Skeletal muscle satellite cell (primary cell): ENCODE results near the gene DTX1.

Experiments
- H3K27me3 ChIP-seq: 2 replicates; pipeline ENCODE4 v1.7.0; 2013; ENCODE audit warnings: low read length; ENCODE audit not compliant: control insufficient read depth, insufficient read depth
- H3K36me3 ChIP-seq: 2 replicates; pipeline ENCODE4 v1.7.0; 2013; ENCODE audit warnings: mild to moderate bottlenecking, control low read depth, low read length; ENCODE audit not compliant: insufficient read depth
- H3K4me1 ChIP-seq: 2 replicates; pipeline ENCODE4 v1.7.0; 2013; ENCODE audit warnings: low read length; ENCODE audit not compliant: control insufficient read depth, insufficient read depth
- H3K4me2 ChIP-seq: 2 replicates; pipeline ENCODE4 v1.7.0; 2013; ENCODE audit warnings: mild to moderate bottlenecking, low read length
- H3K4me3 ChIP-seq: 2 replicates; pipeline ENCODE4 v1.7.0; 2013; ENCODE audit warnings: low read length
- H3K9ac ChIP-seq: 2 replicates; pipeline ENCODE4 v1.7.0; 2013; ENCODE audit warnings: mild to moderate bottlenecking, low read depth, low read length, moderate library complexity
- H3K9me3 ChIP-seq: replicated peaks from 2 replicates; pipeline ENCODE4 v1.7.0; 2013; ENCODE audit warnings: mild to moderate bottlenecking, control low read depth, low read length

DTX1 gene

DNA sequence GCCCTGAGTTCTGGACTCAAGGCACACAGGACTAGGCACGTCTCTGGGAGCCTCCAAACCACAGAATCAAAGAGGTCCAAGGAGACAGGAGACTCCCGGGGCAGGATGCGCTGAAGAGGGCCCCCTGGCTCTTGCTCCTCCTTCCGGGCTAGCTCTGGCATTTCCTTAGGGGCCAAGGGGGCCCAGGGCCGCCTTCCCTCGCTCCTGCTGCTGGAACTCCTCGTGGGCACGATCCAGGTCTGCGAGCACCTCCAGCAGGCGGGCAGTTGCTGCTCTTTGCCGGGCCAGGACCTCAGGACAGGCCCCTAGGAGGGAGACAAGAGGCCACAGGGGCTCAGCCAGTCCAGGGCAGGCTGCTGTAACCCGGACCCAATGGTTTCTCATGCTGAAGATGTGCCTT lies 43.2 kb downstream of the DTX1 start:
- Histone ChIP-seq H3K4me2 (no peak overlapping the region), H3K9me3 (no peaks in the 10 kb centered on the region), H3K4me3 (no peak overlapping the region), H3K9ac (no peak overlapping the region), H3K36me3 (no peaks in the 10 kb centered on the region), H3K27me3 (peaks cover 17% of the 10 kb centered on the region), H3K4me1 (no peaks in the 10 kb centered on the region)

DNA sequence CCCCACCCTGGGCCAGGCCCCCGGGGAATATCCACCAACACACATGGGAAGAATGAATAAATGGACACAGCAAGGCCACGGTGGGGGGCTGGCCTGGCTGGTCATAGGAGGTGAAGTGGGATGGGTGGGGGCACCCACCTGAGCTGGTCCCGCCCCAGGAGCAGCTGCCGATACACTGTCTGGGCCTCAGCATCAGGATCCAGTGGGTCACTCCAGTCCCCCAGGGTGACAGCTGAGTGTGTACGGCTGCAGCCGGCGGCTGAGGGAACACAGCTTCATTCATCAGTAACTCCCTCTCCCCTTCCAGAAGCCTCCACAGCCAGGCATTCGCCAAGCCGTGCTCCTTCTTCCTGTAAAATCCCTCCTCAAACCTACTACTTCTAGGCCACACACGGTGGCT lies 45.2 kb downstream of the DTX1 start:
- no peaks in the 10 kb centered on the region for H3K9me3 ChIP-seq
- H3K36me3 ChIP-seq, result no peaks in the 10 kb centered on the region
- H3K4me3 ChIP-seq, result no peak overlapping the region
- H3K4me1 ChIP-seq, result no peaks in the 10 kb centered on the region
- H3K9ac ChIP-seq, result no peak overlapping the region
- H3K4me2 ChIP-seq, result no peak overlapping the region
- peaks cover 27% of the 10 kb centered on the region for H3K27me3 ChIP-seq

GRCh38 chr12:113102811-113103210 lies 46.3 kb downstream of the DTX1 start:
- no peaks in the 10 kb centered on the region for H3K9me3 ChIP-seq
- H3K9ac ChIP-seq, result no peak overlapping the region
- no peak overlapping the region for H3K4me3 ChIP-seq
- no peak overlapping the region for H3K4me2 ChIP-seq
- H3K27me3 ChIP-seq, result peaks cover 33% of the 10 kb centered on the region
- no peaks in the 10 kb centered on the region for H3K36me3 ChIP-seq
- H3K4me1 ChIP-seq, result no peaks in the 10 kb centered on the region

DNA sequence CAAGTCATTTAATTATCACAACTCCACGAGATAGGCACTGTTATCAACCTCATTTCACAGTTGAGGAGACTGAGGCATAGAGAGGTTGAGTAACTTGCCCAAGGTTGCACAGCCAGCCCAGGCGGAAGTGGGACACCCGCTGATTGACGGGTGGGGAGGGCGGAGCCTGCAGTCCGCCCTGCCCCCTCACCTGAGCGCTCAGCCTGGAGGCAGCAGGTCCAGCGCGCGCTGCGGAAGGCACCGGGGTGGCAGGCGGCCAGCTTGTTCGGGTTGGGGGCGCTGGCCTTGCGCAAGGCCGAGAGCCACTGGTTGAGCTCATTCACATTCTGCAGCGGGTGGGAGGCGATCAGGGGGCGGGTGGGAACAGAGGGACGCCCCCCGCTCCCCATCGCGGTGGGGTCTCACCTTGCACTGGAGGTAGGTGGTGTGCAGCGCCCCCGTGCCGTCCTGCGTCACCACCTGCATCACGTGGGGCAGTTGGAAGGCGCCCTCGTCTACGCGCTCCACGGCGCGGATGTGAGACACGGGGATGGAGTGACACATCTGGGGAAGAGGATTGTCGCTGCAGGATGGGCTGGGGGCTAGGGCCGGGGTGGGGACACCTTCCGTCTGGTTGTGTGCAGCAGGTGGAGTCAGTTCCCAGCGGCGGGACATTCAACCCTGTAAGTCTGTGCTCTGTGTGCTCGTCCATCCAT lies 47.4 kb downstream of the DTX1 start:
- no peaks in the 10 kb centered on the region for H3K4me1 ChIP-seq
- no peak overlapping the region for H3K4me3 ChIP-seq
- H3K9me3 ChIP-seq, result no peaks in the 10 kb centered on the region
- no peak overlapping the region for H3K9ac ChIP-seq
- no peaks in the 10 kb centered on the region for H3K36me3 ChIP-seq
- H3K27me3 ChIP-seq, result peaks cover 39% of the 10 kb centered on the region
- H3K4me2 ChIP-seq, result no peak overlapping the region

GRCh38 chr12:113104953-113105510 lies 48.5 kb downstream of the DTX1 start:
- Histone ChIP-seq H3K9me3 (no peaks in the 10 kb centered on the region), H3K36me3 (no peaks in the 10 kb centered on the region), H3K4me1 (no peaks in the 10 kb centered on the region), H3K4me3 (no peak overlapping the region), H3K9ac (no peak overlapping the region), H3K27me3 (peaks cover 40% of the 10 kb centered on the region), H3K4me2 (no peak overlapping the region)

- H3K4me1 ChIP-seq, result no peaks in the 10 kb centered on the region
- no peak overlapping the region for H3K4me2 ChIP-seq
- peaks cover 37% of the 10 kb centered on the region for H3K27me3 ChIP-seq
These were observed 49.2 kb downstream of the DTX1 start for GRCh38 chr12:113105606-113106271.

GRCh38 chr12:113106361-113106760 lies 49.8 kb downstream of the DTX1 start:
- Histone ChIP-seq H3K27me3 (peaks cover 42% of the 10 kb centered on the region), H3K4me1 (no peaks in the 10 kb centered on the region)

More at GRCh38 chr12:113105606-113106271, 49.2 kb downstream of the DTX1 start:
- Histone ChIP-seq H3K36me3 (no peaks in the 10 kb centered on the region), H3K9me3 (no peaks in the 10 kb centered on the region), H3K4me3 (no peak overlapping the region), H3K9ac (no peak overlapping the region)

DNA sequence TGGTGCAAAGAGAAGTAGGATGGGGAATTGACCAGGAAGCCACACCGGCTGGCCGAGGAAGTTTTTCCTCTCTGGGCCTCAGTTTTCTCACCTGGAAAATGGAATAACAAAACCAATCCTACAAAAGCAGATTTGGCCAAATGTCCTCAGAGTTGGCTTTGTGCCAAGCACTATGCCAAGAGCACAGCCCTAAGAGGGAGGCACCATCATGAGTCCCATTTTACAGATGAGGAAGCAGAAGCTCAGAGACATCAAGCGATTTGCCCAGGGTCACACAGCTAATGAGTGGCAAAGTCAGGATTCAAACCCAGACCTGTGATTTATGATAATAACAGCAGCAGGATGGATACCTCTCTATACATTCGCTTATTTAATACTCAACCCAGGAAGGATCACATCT lies 51.8 kb downstream of the DTX1 start:
- Histone ChIP-seq H3K36me3 (no peaks in the 10 kb centered on the region), H3K4me3 (no peak overlapping the region), H3K4me1 (no peaks in the 10 kb centered on the region), H3K27me3 (peaks cover 45% of the 10 kb centered on the region), H3K9ac (no peak overlapping the region), H3K4me2 (no peak overlapping the region), H3K9me3 (no peaks in the 10 kb centered on the region)

More at GRCh38 chr12:113106361-113106760, 49.8 kb downstream of the DTX1 start:
- no peak overlapping the region for H3K9ac ChIP-seq
- H3K9me3 ChIP-seq, result no peaks in the 10 kb centered on the region
- H3K4me2 ChIP-seq, result no peak overlapping the region
- H3K4me3 ChIP-seq, result no peak overlapping the region
- no peaks in the 10 kb centered on the region for H3K36me3 ChIP-seq

GRCh38 chr12:113109360-113109759 lies 52.8 kb downstream of the DTX1 start:
- Histone ChIP-seq H3K4me1 (no peaks in the 10 kb centered on the region), H3K27me3 (peaks cover 44% of the 10 kb centered on the region), H3K4me3 (no peak overlapping the region), H3K9me3 (no peaks in the 10 kb centered on the region), H3K36me3 (no peaks in the 10 kb centered on the region), H3K4me2 (no peak overlapping the region), H3K9ac (no peak overlapping the region)

DNA sequence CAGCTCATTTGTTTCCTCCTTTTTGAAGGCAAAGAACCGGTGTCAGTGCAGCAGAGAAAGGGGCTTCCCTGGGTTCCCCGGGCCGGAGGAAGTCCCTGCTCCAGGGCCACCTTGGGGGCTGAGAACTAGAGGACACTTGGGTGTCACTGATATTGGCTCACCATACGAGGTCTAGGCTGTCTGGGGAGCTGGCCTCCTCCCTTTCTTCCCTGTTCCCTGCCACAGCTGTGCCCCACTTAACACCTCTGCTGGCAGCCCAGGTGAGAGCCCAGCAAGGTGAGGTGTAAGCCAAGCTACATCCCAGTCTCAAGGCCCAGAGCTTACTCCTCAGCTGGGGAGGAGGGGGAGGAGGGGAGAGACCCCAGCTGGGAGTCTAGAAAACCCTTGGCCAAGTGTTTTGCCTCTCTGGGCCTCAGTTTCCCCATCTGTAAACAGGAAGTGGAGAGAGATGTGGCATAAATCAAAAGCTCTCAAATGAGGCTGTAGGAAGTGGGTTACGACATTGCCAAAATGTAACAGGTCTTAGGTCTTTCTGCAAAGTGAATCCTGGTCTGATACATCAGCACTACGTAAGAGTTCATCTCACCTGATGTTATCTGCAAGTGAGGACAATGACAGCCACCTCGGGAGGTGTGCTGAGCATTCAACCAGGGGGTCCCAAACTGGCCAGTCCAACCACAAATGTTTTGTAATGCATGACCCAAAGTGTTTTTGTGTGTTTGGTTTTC lies 53.5 kb downstream of the DTX1 start:
- Histone ChIP-seq H3K9me3 (no peaks in the 10 kb centered on the region), H3K4me1 (no peaks in the 10 kb centered on the region), H3K4me2 (no peak overlapping the region), H3K9ac (no peak overlapping the region), H3K27me3 (peaks cover 44% of the 10 kb centered on the region), H3K36me3 (no peaks in the 10 kb centered on the region), H3K4me3 (no peak overlapping the region)

DNA sequence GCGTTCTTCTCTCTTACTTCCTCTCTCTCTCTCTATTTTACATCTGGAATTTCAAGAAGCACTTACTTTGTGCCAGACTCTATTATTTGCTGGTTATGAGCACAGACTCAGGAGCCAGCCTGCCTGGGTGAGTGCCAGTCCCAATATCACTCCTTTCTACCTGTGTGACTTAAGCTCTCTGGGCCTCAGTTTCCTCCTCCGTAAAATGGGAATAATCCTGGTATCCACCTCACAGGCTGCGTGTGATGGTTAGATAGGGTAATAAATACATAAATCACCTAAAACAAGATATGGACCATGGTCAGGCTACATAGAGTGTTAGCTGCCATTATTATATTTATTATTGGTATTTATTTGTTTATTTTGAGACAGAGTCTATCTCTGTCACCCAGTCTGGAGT lies 54.7 kb downstream of the DTX1 start:
- Histone ChIP-seq H3K36me3 (no peaks in the 10 kb centered on the region), H3K4me3 (no peak overlapping the region), H3K9ac (no peak overlapping the region), H3K4me1 (no peaks in the 10 kb centered on the region), H3K27me3 (peaks cover 38% of the 10 kb centered on the region), H3K9me3 (no peaks in the 10 kb centered on the region), H3K4me2 (no peak overlapping the region)
